A673 (cell line): ENCODE measurements around the gene VAMP2. TPM values are rescaled to one million over a fixed set of nuclear protein-coding genes. Genes with fewer than 3 reads are reported as not detected.

Experiments used
- BruUV-seq: library from RNA; stranded (reverse); fragments of 400-500 nt; replicated peaks from 2 replicates; lab custom pipeline; 2021; lab: Mats Ljungman, UMichigan
- CTCF ChIA-PET: fragments of 300-600 bp; sonication (Branson Sonifier 250); formaldehyde crosslinking; loops from one replicate; lab custom pipeline; 2022; ENCODE audit warnings: antibody characterized with exemption; lab: Charles Lee
- POLR2A ChIA-PET: fragments of 300-600 bp; sonication (Branson Sonifier 250); formaldehyde crosslinking; loops from one replicate; lab custom pipeline; 2022; ENCODE audit warnings: antibody characterized with exemption; ENCODE audit not compliant: low non-redundant PET; lab: Charles Lee
- DNase-seq: peaks from one replicate; pipeline ENCODE4 v3.0.0-alpha.2; 2015; ENCODE audit warnings: low spot score
- H3K27ac ChIP-seq: fragments of 200-600 bp; sonication (generic); 2 replicates; pipeline ENCODE4 v1.5.1; 2016; ENCODE audit warnings: mixed run types, low read depth, mild to moderate bottlenecking, mixed read lengths, antibody characterized with exemption, low read length; ENCODE audit not compliant: poor library complexity, severe bottlenecking
- H3K27me3 ChIP-seq: fragments of 200-600 bp; sonication (generic); replicated peaks from 2 replicates; pipeline ENCODE4 v1.6.1; 2017; ENCODE audit warnings: mixed run types, low read depth, mild to moderate bottlenecking, mixed read lengths, antibody characterized with exemption, low read length; ENCODE audit not compliant: insufficient read depth, poor library complexity
- H3K36me3 ChIP-seq: fragments of 200-600 bp; sonication (generic); 2 replicates; pipeline ENCODE4 v1.6.1; 2016; ENCODE audit warnings: mixed run types, mild to moderate bottlenecking, mixed read lengths, antibody characterized with exemption, low read length; ENCODE audit not compliant: insufficient read depth, poor library complexity, severe bottlenecking
- H3K4me1 ChIP-seq: fragments of 200-600 bp; sonication (generic); 2 replicates; pipeline ENCODE4 v1.6.1; 2017; ENCODE audit warnings: mixed run types, mild to moderate bottlenecking, mixed read lengths, antibody characterized with exemption, low read length; ENCODE audit not compliant: insufficient read depth, poor library complexity, severe bottlenecking
- H3K4me3 ChIP-seq: fragments of 200-600 bp; sonication (generic); 2 replicates; pipeline ENCODE4 v1.5.1; 2016; ENCODE audit warnings: low read depth, mixed run types, mild to moderate bottlenecking, mixed read lengths, low read length; ENCODE audit not compliant: poor library complexity, severe bottlenecking
- H3K9me3 ChIP-seq: fragments of 200-600 bp; sonication (generic); 2 replicates; pipeline ENCODE4 v1.6.1; 2016; ENCODE audit warnings: mixed run types, low read depth, mild to moderate bottlenecking, mixed read lengths, antibody characterized with exemption, low read length; ENCODE audit not compliant: poor library complexity, severe bottlenecking
- CTCF ChIP-seq: fragments of 300-800, 200-600 bp; sonication (generic); conservative IDR thresholded peaks from 2 replicates; pipeline ENCODE4 v1.5.1; 2017; ENCODE audit warnings: low read depth, mild to moderate bottlenecking, antibody characterized with exemption, low read length, moderate library complexity, mixed read lengths
- EZH2 ChIP-seq: fragments of 200-600 bp; sonication (generic); IDR thresholded peaks from 2 replicates; pipeline ENCODE4 v1.6.1; 2017; ENCODE audit warnings: borderline replicate concordance, low read depth, mild to moderate bottlenecking, mixed read lengths, antibody characterized with exemption, low read length; ENCODE audit not compliant: poor library complexity, severe bottlenecking
- intact Hi-C: fragments of 100-400 bp; cut with micrococcal nuclease; formaldehyde crosslinking; loops from one replicate; pipeline ENCODE4 v1.10.0; 2022; ENCODE audit not compliant: unreplicated experiment
- total RNA-seq: library from RNA; stranded (reverse); gene quantifications from 2 replicates; pipeline ENCODE4 v1.2.3, GENCODE V29; 2021

VAMP2 gene
- total RNA-seq, 1 experiment from 2014 or later = 41.3 TPM

GRCh38 chr17:8167526-8167925, 4.8 kb upstream of the VAMP2 start:
- peaks cover 20% of the 10 kb centered on the region for H3K4me1 ChIP-seq
- no peak overlapping the region for H3K4me3 ChIP-seq
- no peak overlapping the region for H3K27ac ChIP-seq
- H3K9me3 ChIP-seq = no peaks in the 10 kb centered on the region
- H3K36me3 ChIP-seq = no peaks in the 10 kb centered on the region
- POLR2A ChIA-PET = no interaction called here
- CTCF ChIA-PET = no interaction called here
- DNase-seq = no peak
- no peak for TF ChIP-seq CTCF
- TF ChIP-seq EZH2 = no peak
- BruUV-seq = no TSS peak
- no peaks in the 10 kb centered on the region for H3K27me3 ChIP-seq
- intact Hi-C loops = no loop called here

GRCh38 chr17:8166731-8167130, 4.0 kb upstream of the VAMP2 start:
- intact Hi-C loops = no loop called here
- CTCF ChIA-PET = no interaction called here
- no peak overlapping the region for H3K27ac ChIP-seq
- TF ChIP-seq EZH2 = no peak
- POLR2A ChIA-PET = no interaction called here
- no peaks in the 10 kb centered on the region for H3K9me3 ChIP-seq
- peaks cover 19% of the 10 kb centered on the region for H3K4me1 ChIP-seq
- BruUV-seq = no TSS peak
- no peak for DNase-seq
- no peak overlapping the region for H3K4me3 ChIP-seq
- H3K27me3 ChIP-seq = no peaks in the 10 kb centered on the region
- no peaks in the 10 kb centered on the region for H3K36me3 ChIP-seq

- Histone ChIP-seq H3K4me3 (no peak overlapping the region), H3K27me3 (no peaks in the 10 kb centered on the region), H3K4me1 (peaks cover 32% of the 10 kb centered on the region), H3K27ac (peak overlapping the region; percentile 97), H3K9me3 (no peaks in the 10 kb centered on the region), H3K36me3 (peaks cover 12% of the 10 kb centered on the region)
- TF ChIP-seq EZH2 = no peak
- no peak for TF ChIP-seq CTCF
- ChIA-PET CTCF (no interaction called here), POLR2A (interaction anchor here (1.0 kb wide), 1 partner anchor 9 kb away, joined by 5 read pairs; no protein-coding TSS in a partner anchor)
- BruUV-seq = no TSS peak
- DNase-seq = no peak
- intact Hi-C loops = no loop called here
Observed at GRCh38 chr17:8164815-8165131, 2.0 kb upstream of the VAMP2 start.
